ENCODE measurements around the gene SNTG2. TPM values are rescaled to one million over a fixed set of nuclear protein-coding genes. Genes with fewer than 3 reads are reported as not detected.

SNTG2 gene
- total and polyA plus RNA-seq, 11 donors, result 0.19 to 3.2 (median 0.93) TPM

DNA sequence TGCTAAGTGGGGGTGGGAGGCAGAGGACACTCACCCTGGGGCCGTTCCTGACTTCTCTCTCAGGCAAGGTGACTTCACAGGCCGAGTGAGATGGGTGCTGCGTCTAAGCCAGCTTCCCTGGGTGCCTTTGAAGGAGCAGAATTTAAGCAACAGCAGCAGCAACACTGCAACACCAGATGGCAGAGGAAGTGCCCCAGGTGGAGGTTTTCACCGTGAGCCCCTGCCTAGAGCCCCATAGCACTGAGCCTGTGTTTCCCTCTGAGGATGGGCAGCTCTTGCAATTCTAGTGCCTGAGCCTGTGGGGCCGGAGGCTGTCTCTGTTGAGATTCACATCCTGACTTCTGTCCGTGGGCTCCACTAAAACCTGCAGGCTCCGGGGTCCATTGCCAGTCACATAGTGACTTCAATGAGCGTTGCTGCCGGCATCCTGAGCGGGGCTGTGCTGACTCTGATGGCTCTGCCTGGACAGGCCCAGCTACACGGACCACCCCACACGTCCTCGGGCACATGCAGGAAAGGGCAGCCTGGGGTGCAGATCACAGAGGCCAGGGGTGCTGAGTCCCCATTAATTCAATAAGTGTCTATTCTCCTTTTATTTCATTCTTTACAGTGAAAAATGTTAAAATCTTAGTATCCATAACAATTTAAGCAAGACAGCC, 218.8 kb downstream of the SNTG2 start:
- DNase-seq, result no peak
- H3K36me3 ChIP-seq, result no peaks in the 10 kb centered on the region
- WGBS, 4 donors, result 62 to 78% (median 69%) methylated on average over 12 to 13 of the region's 13 CpGs
- no peak overlapping the region for H3K27ac ChIP-seq
- no peak for ATAC-seq
- H3K4me3 ChIP-seq, result no peak overlapping the region
- intact Hi-C loops (cut with DNase I), result no loop called here
- peaks cover 0 to 4% (median 0%) of the 10 kb centered on the region in 12 donors for H3K9me3 ChIP-seq
- no peak for TF ChIP-seq POLR2A (IDR thresholded peaks at IDR 0.05)
- TF ChIP-seq, protein P1, sequence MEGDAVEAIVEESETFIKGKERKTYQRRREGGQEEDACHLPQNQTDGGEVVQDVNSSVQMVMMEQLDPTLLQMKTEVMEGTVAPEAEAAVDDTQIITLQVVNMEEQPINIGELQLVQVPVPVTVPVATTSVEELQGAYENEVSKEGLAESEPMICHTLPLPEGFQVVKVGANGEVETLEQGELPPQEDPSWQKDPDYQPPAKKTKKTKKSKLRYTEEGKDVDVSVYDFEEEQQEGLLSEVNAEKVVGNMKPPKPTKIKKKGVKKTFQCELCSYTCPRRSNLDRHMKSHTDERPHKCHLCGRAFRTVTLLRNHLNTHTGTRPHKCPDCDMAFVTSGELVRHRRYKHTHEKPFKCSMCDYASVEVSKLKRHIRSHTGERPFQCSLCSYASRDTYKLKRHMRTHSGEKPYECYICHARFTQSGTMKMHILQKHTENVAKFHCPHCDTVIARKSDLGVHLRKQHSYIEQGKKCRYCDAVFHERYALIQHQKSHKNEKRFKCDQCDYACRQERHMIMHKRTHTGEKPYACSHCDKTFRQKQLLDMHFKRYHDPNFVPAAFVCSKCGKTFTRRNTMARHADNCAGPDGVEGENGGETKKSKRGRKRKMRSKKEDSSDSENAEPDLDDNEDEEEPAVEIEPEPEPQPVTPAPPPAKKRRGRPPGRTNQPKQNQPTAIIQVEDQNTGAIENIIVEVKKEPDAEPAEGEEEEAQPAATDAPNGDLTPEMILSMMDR (IDR thresholded peaks at IDR 0.05), result no peak
- peaks cover 0 to 4% (median 0%) of the 10 kb centered on the region in 9 donors for H3K27me3 ChIP-seq
- peaks cover 0 to 4% (median 0%) of the 10 kb centered on the region in 12 donors for H3K4me1 ChIP-seq

DNA sequence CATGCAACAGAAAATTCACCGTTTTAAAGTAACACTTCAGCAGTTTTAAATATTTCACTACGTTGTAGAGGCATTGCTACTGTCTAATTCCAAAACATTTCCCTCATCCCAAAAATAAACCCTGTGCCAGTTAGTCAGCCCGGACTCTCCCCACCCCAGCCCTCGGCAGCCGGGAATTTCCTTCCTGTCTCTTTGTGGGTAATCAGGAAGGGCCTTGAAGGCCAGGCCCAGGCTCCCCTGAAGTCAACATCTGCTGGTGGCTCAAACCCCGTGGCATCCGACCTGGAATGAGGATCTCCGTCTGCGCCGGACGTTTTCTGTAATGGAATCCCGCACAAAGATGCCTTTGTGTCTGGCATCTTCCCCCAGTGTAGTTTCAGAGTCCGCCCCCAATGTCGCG, 219.6 kb downstream of the SNTG2 start:
- no peak for DNase-seq
- Histone ChIP-seq H3K4me1 (peaks cover 0 to 4% (median 0%) of the 10 kb centered on the region in 12 donors), H3K4me3 (no peak overlapping the region), H3K36me3 (no peaks in the 10 kb centered on the region), H3K27me3 (peaks cover 0 to 4% (median 0%) of the 10 kb centered on the region in 9 donors), H3K9me3 (peaks cover 0 to 4% (median 0%) of the 10 kb centered on the region in 12 donors), H3K27ac (no peak overlapping the region)
- TF ChIP-seq, protein P1 (IDR thresholded peaks at IDR 0.05), result no peak
- no peak for TF ChIP-seq POLR2A (IDR thresholded peaks at IDR 0.05)
- peak in 1 of 4 donors; percentile 37 for ATAC-seq
- 66 to 76% (median 73%) methylated on average over 14 to 15 of the region's 15 CpGs for WGBS, 4 donors
- intact Hi-C loops (cut with DNase I), result no loop called here

DNA sequence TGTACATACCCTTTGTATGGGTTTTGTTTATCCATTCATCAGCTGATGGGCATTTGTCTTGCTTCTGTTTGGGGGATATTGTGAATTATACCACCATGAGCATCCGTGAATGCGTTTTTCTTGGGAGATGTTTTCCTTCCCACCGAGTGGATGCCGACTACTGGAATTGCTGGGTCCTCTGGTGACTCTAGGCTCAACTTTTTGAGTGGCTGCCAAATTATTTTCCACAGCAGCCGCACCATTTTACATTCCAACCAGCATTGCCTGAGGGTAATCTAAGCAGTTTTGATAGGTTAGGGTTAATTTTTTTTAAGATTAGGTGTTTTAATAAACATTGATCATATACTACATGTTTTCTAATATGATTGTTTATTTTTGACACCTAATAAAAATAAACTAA, 220.1 kb downstream of the SNTG2 start:
- Histone ChIP-seq H3K36me3 (no peaks in the 10 kb centered on the region), H3K27ac (no peak overlapping the region), H3K4me1 (peaks cover 0 to 4% (median 0%) of the 10 kb centered on the region in 12 donors), H3K9me3 (peaks cover 0 to 4% (median 0%) of the 10 kb centered on the region in 12 donors), H3K27me3 (peaks cover 0 to 4% (median 0%) of the 10 kb centered on the region in 9 donors), H3K4me3 (no peak overlapping the region)
- no peak for TF ChIP-seq POLR2A (IDR thresholded peaks at IDR 0.05)
- TF ChIP-seq, protein P1 (IDR thresholded peaks at IDR 0.05), result no peak
- no peak for ATAC-seq
- no peak for DNase-seq
- WGBS, 4 donors, result 60 to 86% (median 72%) methylated on average over 5 of the region's 5 CpGs
- intact Hi-C loops (cut with DNase I), result no loop called here

DNA sequence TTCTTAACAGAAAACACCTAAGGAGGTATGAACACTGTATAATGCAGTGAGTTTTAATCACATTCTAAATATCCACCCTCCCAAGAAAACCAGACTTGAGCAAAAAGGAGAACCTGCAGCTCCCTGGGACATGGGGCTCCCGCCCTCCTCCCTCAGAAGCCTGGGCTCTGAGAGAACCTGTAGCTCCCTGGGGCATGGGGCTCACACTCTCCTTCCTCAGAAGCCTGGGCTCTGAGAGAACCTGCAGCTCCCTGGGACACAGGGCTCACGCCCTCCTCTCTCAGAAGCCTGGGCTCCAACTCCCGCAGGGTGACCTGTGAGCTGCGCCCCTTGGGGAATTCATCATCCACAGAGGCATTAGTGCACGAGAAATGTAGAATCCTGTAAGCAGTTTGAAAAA, 222.9 kb downstream of the SNTG2 start:
- no peak overlapping the region for H3K4me3 ChIP-seq
- TF ChIP-seq, protein P1 (IDR thresholded peaks at IDR 0.05), result no peak
- no peak for TF ChIP-seq POLR2A (IDR thresholded peaks at IDR 0.05)
- WGBS, 4 donors, result 81 to 84% (median 82%) methylated on average over 5 of the region's 5 CpGs
- DNase-seq (no peak), ATAC-seq (no peak)
- no peak overlapping the region for H3K27ac ChIP-seq
- peaks cover 0 to 4% (median 0%) of the 10 kb centered on the region in 12 donors for H3K9me3 ChIP-seq
- H3K27me3 ChIP-seq, result peaks cover 0 to 4% (median 0%) of the 10 kb centered on the region in 9 donors
- peaks cover 0 to 4% (median 0%) of the 10 kb centered on the region in 12 donors for H3K4me1 ChIP-seq
- no peaks in the 10 kb centered on the region for H3K36me3 ChIP-seq
- intact Hi-C loops (cut with DNase I), result no loop called here

Measured in heart left ventricle (tissue), 16 donors.